Tracheal epithelial cell (primary cell): Measurements from ENCODE around the gene NR0B1. TPM values are rescaled to one million over a fixed set of nuclear protein-coding genes. Genes with fewer than 3 reads are reported as not detected.

ENCODE experiments used
- total RNA-seq: library from RNA; depleted of rRNA; stranded (reverse); fragments of >200 nt; gene quantifications from 2 replicates; pipeline ENCODE4 v1.2.1, GENCODE V29; 2014

Gene NR0B1, protein sequence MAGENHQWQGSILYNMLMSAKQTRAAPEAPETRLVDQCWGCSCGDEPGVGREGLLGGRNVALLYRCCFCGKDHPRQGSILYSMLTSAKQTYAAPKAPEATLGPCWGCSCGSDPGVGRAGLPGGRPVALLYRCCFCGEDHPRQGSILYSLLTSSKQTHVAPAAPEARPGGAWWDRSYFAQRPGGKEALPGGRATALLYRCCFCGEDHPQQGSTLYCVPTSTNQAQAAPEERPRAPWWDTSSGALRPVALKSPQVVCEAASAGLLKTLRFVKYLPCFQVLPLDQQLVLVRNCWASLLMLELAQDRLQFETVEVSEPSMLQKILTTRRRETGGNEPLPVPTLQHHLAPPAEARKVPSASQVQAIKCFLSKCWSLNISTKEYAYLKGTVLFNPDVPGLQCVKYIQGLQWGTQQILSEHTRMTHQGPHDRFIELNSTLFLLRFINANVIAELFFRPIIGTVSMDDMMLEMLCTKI
- 0.24 TPM in 1 of 2 replicates, not detected in the other for total RNA-seq

DNA sequence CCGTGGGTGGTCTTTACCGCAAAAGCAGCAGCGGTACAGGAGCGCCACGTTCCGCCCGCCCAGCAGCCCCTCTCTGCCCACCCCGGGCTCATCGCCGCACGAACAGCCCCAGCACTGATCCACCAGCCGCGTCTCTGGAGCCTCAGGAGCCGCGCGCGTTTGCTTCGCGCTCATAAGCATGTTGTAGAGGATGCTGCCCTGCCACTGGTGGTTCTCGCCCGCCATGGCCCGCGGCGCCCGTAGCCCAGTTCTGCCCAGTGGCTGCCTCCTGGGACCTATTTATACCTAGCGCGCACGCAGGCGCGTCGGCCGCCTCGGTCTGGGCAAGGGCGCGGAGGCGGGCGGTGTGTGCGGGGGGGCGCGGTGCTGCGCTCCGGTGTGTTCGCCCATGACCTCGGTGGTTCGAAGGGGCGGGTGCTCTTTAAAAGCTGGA lies at the start of gene NR0B1:
Gene NR0B1, minus strand, starts transcription at position 252 of the 433 bp plus-strand sequence. Its CDS starts 27 bp downstream, at position 225.

Other genes starting within 250 kb of the NR0B1 start
- not detected in 2 replicates for gene MAGEB2, start 93.8 kb downstream of the NR0B1 start, total RNA-seq
- not detected in 2 replicates for gene MAGEB3, start 78.7 kb downstream of the NR0B1 start, total RNA-seq
- gene MAGEB4, start 67.4 kb downstream of the NR0B1 start, total RNA-seq = not detected in 2 replicates
- not detected in 2 replicates for gene MAGEB1, start 62.2 kb downstream of the NR0B1 start, total RNA-seq